ENCODE measurements around the gene PPIH. TPM values are rescaled to one million over a fixed set of nuclear protein-coding genes. Genes with fewer than 3 reads are reported as not detected.

PPIH gene
- polyA plus RNA-seq, 1 donor (not counting 4 experiments of a cell fraction or from before 2014, with no cell fraction given) = 94.1 TPM

- H3K9ac ChIP-seq (ENCODE audit: control insufficient read depth, extremely low read depth, insufficient read depth, low read length) = no peak overlapping the region
- H3K9me3 ChIP-seq (ENCODE audit: control insufficient read depth, low read depth, low read length) = no peaks in the 10 kb centered on the region
- peaks cover 69% of the 10 kb centered on the region for H3K4me1 ChIP-seq (ENCODE audit: control insufficient read depth, extremely low read depth, insufficient read depth, low read length)
- H3K27me3 ChIP-seq (ENCODE audit: control insufficient read depth, extremely low read depth, insufficient read depth, low read length) = no peaks in the 10 kb centered on the region
- TF ChIP-seq EZH2 (IDR thresholded peaks at IDR 0.05; ENCODE audit: low read length) = no peak
- TF ChIP-seq, protein P1, sequence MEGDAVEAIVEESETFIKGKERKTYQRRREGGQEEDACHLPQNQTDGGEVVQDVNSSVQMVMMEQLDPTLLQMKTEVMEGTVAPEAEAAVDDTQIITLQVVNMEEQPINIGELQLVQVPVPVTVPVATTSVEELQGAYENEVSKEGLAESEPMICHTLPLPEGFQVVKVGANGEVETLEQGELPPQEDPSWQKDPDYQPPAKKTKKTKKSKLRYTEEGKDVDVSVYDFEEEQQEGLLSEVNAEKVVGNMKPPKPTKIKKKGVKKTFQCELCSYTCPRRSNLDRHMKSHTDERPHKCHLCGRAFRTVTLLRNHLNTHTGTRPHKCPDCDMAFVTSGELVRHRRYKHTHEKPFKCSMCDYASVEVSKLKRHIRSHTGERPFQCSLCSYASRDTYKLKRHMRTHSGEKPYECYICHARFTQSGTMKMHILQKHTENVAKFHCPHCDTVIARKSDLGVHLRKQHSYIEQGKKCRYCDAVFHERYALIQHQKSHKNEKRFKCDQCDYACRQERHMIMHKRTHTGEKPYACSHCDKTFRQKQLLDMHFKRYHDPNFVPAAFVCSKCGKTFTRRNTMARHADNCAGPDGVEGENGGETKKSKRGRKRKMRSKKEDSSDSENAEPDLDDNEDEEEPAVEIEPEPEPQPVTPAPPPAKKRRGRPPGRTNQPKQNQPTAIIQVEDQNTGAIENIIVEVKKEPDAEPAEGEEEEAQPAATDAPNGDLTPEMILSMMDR (optimal IDR thresholded peaks at IDR 0.05 in 1 of 3, IDR thresholded peaks at IDR 0.05 in 1 of 3, conservative IDR thresholded peaks at IDR 0.05 in 1 of 3; ENCODE audit: extremely low read depth in 1 of 3, insufficient read depth in 2 of 3, low read length in 3 of 3) = no peak
- dilution Hi-C loops (cut with MboI; ENCODE audit: extremely low pct_ligation_motif_present, low sequenced_read_pairs) = no loop called here
- DNase-seq (ENCODE audit: low read depth, low spot score) (no peak), FAIRE-seq (no peak)
- H3K9me1 ChIP-seq (ENCODE audit: control insufficient read depth, extremely low read depth, insufficient read depth, low read length) = peaks cover 6% of the 10 kb centered on the region
- H3K4me2 ChIP-seq (ENCODE audit: control insufficient read depth, extremely low read depth, insufficient read depth, low read depth, low read length) = peak overlapping the region; percentile 99
- peaks cover 93% of the 10 kb centered on the region for H3K79me2 ChIP-seq (ENCODE audit: control insufficient read depth, insufficient read depth, low read length)
- H3K27ac ChIP-seq (ENCODE audit: control insufficient read depth, insufficient read depth, low read length) = no peak overlapping the region
- H2AFZ ChIP-seq (ENCODE audit: control insufficient read depth, low read length) = no peak overlapping the region
- H4K20me1 ChIP-seq (ENCODE audit: control insufficient read depth, extremely low read depth, insufficient read depth, low read length) = peaks cover 63% of the 10 kb centered on the region
- H3K4me3 ChIP-seq (ENCODE audit: control insufficient read depth in 2 of 3, extremely low read depth in 1 of 3, insufficient read depth in 2 of 3, low read depth in 1 of 3, low read length in 3 of 3) = peak overlapping the region in 2 of 3 experiments; percentile 24 to 26
- peaks cover 2 to 32% of the 10 kb centered on the region in 2 experiments for H3K36me3 ChIP-seq (ENCODE audit: control insufficient read depth in 2 of 2, extremely low read depth in 1 of 2, insufficient read depth in 2 of 2, low read length in 2 of 2)
Observed at GRCh38 chr1:42686418-42686817, 28.2 kb downstream of the PPIH start.

GRCh38 chr1:42689912-42690311, 31.7 kb downstream of the PPIH start:
- TF ChIP-seq EZH2 (IDR thresholded peaks at IDR 0.05; ENCODE audit: low read length) = no peak
- TF ChIP-seq, protein P1 (optimal IDR thresholded peaks at IDR 0.05 in 1 of 3, IDR thresholded peaks at IDR 0.05 in 1 of 3, conservative IDR thresholded peaks at IDR 0.05 in 1 of 3; ENCODE audit: extremely low read depth in 1 of 3, insufficient read depth in 2 of 3, low read length in 3 of 3) = no peak
- dilution Hi-C loops (cut with MboI; ENCODE audit: extremely low pct_ligation_motif_present, low sequenced_read_pairs) = no loop called here
- Histone ChIP-seq H3K79me2 (ENCODE audit: control insufficient read depth, insufficient read depth, low read length) (peaks cover 100% of the 10 kb centered on the region), H2AFZ (ENCODE audit: control insufficient read depth, low read length) (no peak overlapping the region), H4K20me1 (ENCODE audit: control insufficient read depth, extremely low read depth, insufficient read depth, low read length) (peaks cover 71% of the 10 kb centered on the region), H3K9ac (ENCODE audit: control insufficient read depth, extremely low read depth, insufficient read depth, low read length) (no peak overlapping the region), H3K27ac (ENCODE audit: control insufficient read depth, insufficient read depth, low read length) (no peak overlapping the region), H3K9me3 (ENCODE audit: control insufficient read depth, low read depth, low read length) (no peaks in the 10 kb centered on the region), H3K27me3 (ENCODE audit: control insufficient read depth, extremely low read depth, insufficient read depth, low read length) (no peaks in the 10 kb centered on the region), H3K9me1 (ENCODE audit: control insufficient read depth, extremely low read depth, insufficient read depth, low read length) (peaks cover 6% of the 10 kb centered on the region), H3K36me3 (ENCODE audit: control insufficient read depth in 2 of 2, extremely low read depth in 1 of 2, insufficient read depth in 2 of 2, low read length in 2 of 2) (peaks cover 3 to 35% of the 10 kb centered on the region in 2 experiments), H3K4me2 (ENCODE audit: control insufficient read depth, extremely low read depth, insufficient read depth, low read depth, low read length) (peak overlapping the region; percentile 61), H3K4me1 (ENCODE audit: control insufficient read depth, extremely low read depth, insufficient read depth, low read length) (peaks cover 75% of the 10 kb centered on the region), H3K4me3 (ENCODE audit: control insufficient read depth in 2 of 3, extremely low read depth in 1 of 3, insufficient read depth in 2 of 3, low read depth in 1 of 3, low read length in 3 of 3) (peak overlapping the region in 1 of 3 experiments; percentile 6)
- peak; percentile 67 for FAIRE-seq
- DNase-seq (ENCODE audit: low read depth, low spot score) = no peak
